ENCODE results near the gene RAD51D. TPM values are rescaled to one million over a fixed set of nuclear protein-coding genes. Genes with fewer than 3 reads are reported as not detected.

The RAD51D gene
- total RNA-seq, 1 donor from 2014 or later: 4.6 TPM

GRCh38 chr17:35080536-35080935, 39.1 kb downstream of the RAD51D start:
- TF ChIP-seq, protein P1, sequence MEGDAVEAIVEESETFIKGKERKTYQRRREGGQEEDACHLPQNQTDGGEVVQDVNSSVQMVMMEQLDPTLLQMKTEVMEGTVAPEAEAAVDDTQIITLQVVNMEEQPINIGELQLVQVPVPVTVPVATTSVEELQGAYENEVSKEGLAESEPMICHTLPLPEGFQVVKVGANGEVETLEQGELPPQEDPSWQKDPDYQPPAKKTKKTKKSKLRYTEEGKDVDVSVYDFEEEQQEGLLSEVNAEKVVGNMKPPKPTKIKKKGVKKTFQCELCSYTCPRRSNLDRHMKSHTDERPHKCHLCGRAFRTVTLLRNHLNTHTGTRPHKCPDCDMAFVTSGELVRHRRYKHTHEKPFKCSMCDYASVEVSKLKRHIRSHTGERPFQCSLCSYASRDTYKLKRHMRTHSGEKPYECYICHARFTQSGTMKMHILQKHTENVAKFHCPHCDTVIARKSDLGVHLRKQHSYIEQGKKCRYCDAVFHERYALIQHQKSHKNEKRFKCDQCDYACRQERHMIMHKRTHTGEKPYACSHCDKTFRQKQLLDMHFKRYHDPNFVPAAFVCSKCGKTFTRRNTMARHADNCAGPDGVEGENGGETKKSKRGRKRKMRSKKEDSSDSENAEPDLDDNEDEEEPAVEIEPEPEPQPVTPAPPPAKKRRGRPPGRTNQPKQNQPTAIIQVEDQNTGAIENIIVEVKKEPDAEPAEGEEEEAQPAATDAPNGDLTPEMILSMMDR (IDR thresholded peaks at IDR 0.05; ENCODE audit: borderline replicate concordance): no peak
- Histone ChIP-seq H3K4me1 (peaks cover 12% of the 10 kb centered on the region), H3K27ac (replicated peaks) (no peak overlapping the region)

GRCh38 chr17:35079547-35080423, 39.9 kb downstream of the RAD51D start:
- peaks cover 18% of the 10 kb centered on the region for H3K4me1 ChIP-seq
- no peaks in the 10 kb centered on the region for H3K36me3 ChIP-seq
- DNase-seq: no peak
- no peaks in the 10 kb centered on the region for H3K27me3 ChIP-seq (ENCODE audit: low read depth)
- intact Hi-C loops (cut with micrococcal nuclease): no loop called here
- no peak overlapping the region for H3K4me3 ChIP-seq
- TF ChIP-seq, protein P1 (IDR thresholded peaks at IDR 0.05; ENCODE audit: borderline replicate concordance): no peak
- no peak overlapping the region for H3K27ac ChIP-seq (replicated peaks)
- no peaks in the 10 kb centered on the region for H3K9me3 ChIP-seq (replicated peaks)

More at GRCh38 chr17:35080536-35080935, 39.1 kb downstream of the RAD51D start:
- Histone ChIP-seq H3K36me3 (no peaks in the 10 kb centered on the region), H3K9me3 (replicated peaks) (no peaks in the 10 kb centered on the region), H3K27me3 (ENCODE audit: low read depth) (no peaks in the 10 kb centered on the region), H3K4me3 (no peak overlapping the region)
- DNase-seq: no peak
- intact Hi-C loops (cut with micrococcal nuclease): no loop called here

DNA sequence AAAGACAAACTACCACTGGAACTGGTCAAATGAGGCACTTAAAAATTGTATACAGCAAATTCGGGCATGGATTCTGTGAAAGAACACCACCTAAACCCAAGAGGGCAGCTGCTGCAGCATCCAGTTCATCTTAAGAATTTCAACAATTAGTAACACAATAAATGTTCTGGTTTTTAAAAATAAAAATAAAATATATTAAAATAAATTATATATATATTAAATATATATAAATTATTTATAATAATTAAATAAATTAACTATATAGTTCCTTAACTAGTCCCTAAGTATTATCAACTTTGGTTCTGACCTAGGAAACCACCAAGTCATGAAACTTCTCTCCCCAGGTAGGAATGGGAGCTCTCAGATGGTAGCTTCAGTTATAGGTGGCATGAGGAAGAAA, 42.8 kb downstream of the RAD51D start:
- Histone ChIP-seq H3K4me3 (no peak overlapping the region), H3K27me3 (ENCODE audit: low read depth) (no peaks in the 10 kb centered on the region), H3K27ac (replicated peaks) (no peak overlapping the region), H3K36me3 (no peaks in the 10 kb centered on the region), H3K9me3 (replicated peaks) (no peaks in the 10 kb centered on the region), H3K4me1 (peaks cover 12% of the 10 kb centered on the region)
- DNase-seq: no peak
- TF ChIP-seq, protein P1 (IDR thresholded peaks at IDR 0.05; ENCODE audit: borderline replicate concordance): no peak
- intact Hi-C loops (cut with micrococcal nuclease): no loop called here

GRCh38 chr17:35074711-35075707, 44.7 kb downstream of the RAD51D start:
- no peak for DNase-seq
- Histone ChIP-seq H3K4me1 (peaks cover 6% of the 10 kb centered on the region), H3K27ac (replicated peaks) (no peak overlapping the region), H3K9me3 (replicated peaks) (no peaks in the 10 kb centered on the region), H3K4me3 (no peak overlapping the region), H3K36me3 (peaks cover 7% of the 10 kb centered on the region), H3K27me3 (ENCODE audit: low read depth) (no peaks in the 10 kb centered on the region)
- TF ChIP-seq, protein P1 (IDR thresholded peaks at IDR 0.05; ENCODE audit: borderline replicate concordance): no peak
- intact Hi-C loops (cut with micrococcal nuclease): no loop called here

- intact Hi-C loops (cut with micrococcal nuclease): no loop called here
- H3K27ac ChIP-seq (replicated peaks): no peak overlapping the region
- no peaks in the 10 kb centered on the region for H3K27me3 ChIP-seq (ENCODE audit: low read depth)
- peaks cover 7% of the 10 kb centered on the region for H3K36me3 ChIP-seq
- H3K4me1 ChIP-seq: peaks cover 6% of the 10 kb centered on the region
- H3K4me3 ChIP-seq: no peak overlapping the region
- DNase-seq: no peak
- H3K9me3 ChIP-seq (replicated peaks): no peaks in the 10 kb centered on the region
- TF ChIP-seq, protein P1 (IDR thresholded peaks at IDR 0.05; ENCODE audit: borderline replicate concordance): no peak
Measured at GRCh38 chr17:35073991-35074627, 45.6 kb downstream of the RAD51D start.

Measured in left ventricle myocardium inferior (tissue), 1 donor.